Measurements from ENCODE around the gene KLRF1. TPM values are rescaled to one million over a fixed set of nuclear protein-coding genes. Genes with fewer than 3 reads are reported as not detected.
A peak's percentile ranks its signal among the peaks of the same experiment; 100 is the strongest.

KLRF1 gene
- polyA plus RNA-seq, 1 donor from 2014 or later: 3.0 TPM

- H3K9me3 Mint-ChIP-seq: peaks cover 0 to 3% (median 0%) of the 10 kb centered on the region in 3 donors
- H3K4me3 Mint-ChIP-seq: peak overlapping the region in 2 of 4 donors; percentile 53 to 61
- H3K27ac Mint-ChIP-seq: no peak overlapping the region
- peaks cover 3% of the 10 kb centered on the region for H3K27me3 Mint-ChIP-seq
- H3K36me3 Mint-ChIP-seq: peaks cover 3% of the 10 kb centered on the region
- H3K4me1 Mint-ChIP-seq: peaks cover 20 to 29% (median 23%) of the 10 kb centered on the region in 3 donors
Observed at GRCh38 chr12:9796346-9796745, 30.9 kb upstream of the KLRF1 start.

- Mint-ChIP-seq H3K27me3 (peaks cover 4% of the 10 kb centered on the region), H3K9me3 (peaks cover 0 to 3% (median 0%) of the 10 kb centered on the region in 3 donors), H3K4me1 (peaks cover 20 to 29% (median 23%) of the 10 kb centered on the region in 3 donors), H3K36me3 (peaks cover 3% of the 10 kb centered on the region), H3K27ac (no peak overlapping the region), H3K4me3 (no peak overlapping the region)
Observed at GRCh38 chr12:9796971-9797370, 30.3 kb upstream of the KLRF1 start.

- H3K9me3 Mint-ChIP-seq: peaks cover 0 to 3% (median 0%) of the 10 kb centered on the region in 3 donors
- no peak overlapping the region for H3K4me3 Mint-ChIP-seq
- H3K27me3 Mint-ChIP-seq: peaks cover 5% of the 10 kb centered on the region
- H3K36me3 Mint-ChIP-seq: peaks cover 3% of the 10 kb centered on the region
- H3K27ac Mint-ChIP-seq: no peak overlapping the region
- H3K4me1 Mint-ChIP-seq: peaks cover 20 to 29% (median 23%) of the 10 kb centered on the region in 3 donors
Observed at GRCh38 chr12:9797722-9798619, 29.3 kb upstream of the KLRF1 start.

- H3K36me3 Mint-ChIP-seq: peaks cover 3% of the 10 kb centered on the region
- H3K4me1 Mint-ChIP-seq: peaks cover 4 to 9% (median 9%) of the 10 kb centered on the region in 3 donors
- H3K27ac Mint-ChIP-seq: no peak overlapping the region
- H3K27me3 Mint-ChIP-seq: peaks cover 5% of the 10 kb centered on the region
- peaks cover 0 to 3% (median 0%) of the 10 kb centered on the region in 3 donors for H3K9me3 Mint-ChIP-seq
- no peak overlapping the region for H3K4me3 Mint-ChIP-seq
Observed at GRCh38 chr12:9799961-9800360, 27.3 kb upstream of the KLRF1 start.

- peaks cover 15% of the 10 kb centered on the region for H3K27me3 Mint-ChIP-seq
Observed at GRCh38 chr12:9805883-9806282, 21.4 kb upstream of the KLRF1 start.

GRCh38 chr12:9806714-9807113 is 20.6 kb upstream of the KLRF1 start:
- no peak overlapping the region for H3K27ac Mint-ChIP-seq
- H3K27me3 Mint-ChIP-seq: peaks cover 22% of the 10 kb centered on the region
- H3K4me1 Mint-ChIP-seq: peaks cover 5 to 10% (median 7%) of the 10 kb centered on the region in 3 donors
- H3K36me3 Mint-ChIP-seq: no peaks in the 10 kb centered on the region
- no peaks in the 10 kb centered on the region for H3K9me3 Mint-ChIP-seq
- H3K4me3 Mint-ChIP-seq: no peak overlapping the region

More at GRCh38 chr12:9805883-9806282, 21.4 kb upstream of the KLRF1 start:
- Mint-ChIP-seq H3K4me1 (peaks cover 4 to 5% (median 5%) of the 10 kb centered on the region in 3 donors), H3K36me3 (peaks cover 2% of the 10 kb centered on the region), H3K4me3 (no peak overlapping the region), H3K9me3 (peaks cover 0 to 3% (median 0%) of the 10 kb centered on the region in 3 donors), H3K27ac (no peak overlapping the region)

- Mint-ChIP-seq H3K9me3 (no peaks in the 10 kb centered on the region), H3K36me3 (no peaks in the 10 kb centered on the region), H3K4me3 (no peak overlapping the region), H3K4me1 (peaks cover 5 to 12% (median 9%) of the 10 kb centered on the region in 3 donors), H3K27ac (peak overlapping the region in 1 of 3 donors; percentile 59), H3K27me3 (peaks cover 27% of the 10 kb centered on the region)
Observed at GRCh38 chr12:9808504-9808903, 18.8 kb upstream of the KLRF1 start.

- Mint-ChIP-seq H3K27me3 (peaks cover 31% of the 10 kb centered on the region), H3K36me3 (no peaks in the 10 kb centered on the region), H3K27ac (no peak overlapping the region), H3K4me3 (no peak overlapping the region), H3K4me1 (peaks cover 5 to 16% (median 14%) of the 10 kb centered on the region in 3 donors), H3K9me3 (no peaks in the 10 kb centered on the region)
Observed at GRCh38 chr12:9809338-9809737, 17.9 kb upstream of the KLRF1 start.

GRCh38 chr12:9809866-9810265 is 17.4 kb upstream of the KLRF1 start:
- Mint-ChIP-seq H3K27me3 (peaks cover 29% of the 10 kb centered on the region), H3K4me1 (peaks cover 5 to 16% (median 14%) of the 10 kb centered on the region in 3 donors), H3K9me3 (no peaks in the 10 kb centered on the region), H3K36me3 (no peaks in the 10 kb centered on the region), H3K27ac (no peak overlapping the region), H3K4me3 (no peak overlapping the region)

GRCh38 chr12:9810671-9811070 is 16.6 kb upstream of the KLRF1 start:
- Mint-ChIP-seq H3K27ac (no peak overlapping the region), H3K27me3 (peaks cover 30% of the 10 kb centered on the region), H3K4me1 (peaks cover 5 to 16% (median 14%) of the 10 kb centered on the region in 3 donors), H3K9me3 (no peaks in the 10 kb centered on the region), H3K36me3 (no peaks in the 10 kb centered on the region), H3K4me3 (no peak overlapping the region)

- peaks cover 37% of the 10 kb centered on the region for H3K27me3 Mint-ChIP-seq
- peaks cover 5 to 16% (median 14%) of the 10 kb centered on the region in 3 donors for H3K4me1 Mint-ChIP-seq
- H3K27ac Mint-ChIP-seq: no peak overlapping the region
- H3K36me3 Mint-ChIP-seq: no peaks in the 10 kb centered on the region
- H3K4me3 Mint-ChIP-seq: peak overlapping the region in 1 of 4 donors; percentile 43
- no peaks in the 10 kb centered on the region for H3K9me3 Mint-ChIP-seq
Observed at GRCh38 chr12:9811621-9812020, 15.7 kb upstream of the KLRF1 start.

GRCh38 chr12:9813821-9814798 is 13.2 kb upstream of the KLRF1 start:
- H3K9me3 Mint-ChIP-seq: no peaks in the 10 kb centered on the region
- no peak overlapping the region for H3K27ac Mint-ChIP-seq
- peak overlapping the region in 3 of 4 donors; percentile 63 to 83 (median 75) for H3K4me3 Mint-ChIP-seq
- no peaks in the 10 kb centered on the region for H3K36me3 Mint-ChIP-seq
- H3K4me1 Mint-ChIP-seq: peaks cover 5 to 16% (median 14%) of the 10 kb centered on the region in 3 donors
- peaks cover 47% of the 10 kb centered on the region for H3K27me3 Mint-ChIP-seq

GRCh38 chr12:9820281-9820930 is 6.9 kb upstream of the KLRF1 start:
- Mint-ChIP-seq H3K36me3 (peaks cover 5% of the 10 kb centered on the region), H3K27ac (no peak overlapping the region), H3K9me3 (no peaks in the 10 kb centered on the region), H3K4me1 (no peaks in the 10 kb centered on the region), H3K4me3 (no peak overlapping the region), H3K27me3 (peaks cover 40% of the 10 kb centered on the region)

GRCh38 chr12:9829483-9829882 is 2.2 kb downstream of the KLRF1 start:
- H3K27ac Mint-ChIP-seq: no peak overlapping the region
- H3K4me3 Mint-ChIP-seq: no peak overlapping the region

More at GRCh38 chr12:9829483-9829882, 2.2 kb downstream of the KLRF1 start:
- Mint-ChIP-seq H3K27me3 (peaks cover 7% of the 10 kb centered on the region), H3K4me1 (no peaks in the 10 kb centered on the region), H3K9me3 (peaks cover 0 to 4% (median 4%) of the 10 kb centered on the region in 3 donors), H3K36me3 (peaks cover 1% of the 10 kb centered on the region)
